Measurements from ENCODE around the gene NRP2. TPM values are rescaled to one million over a fixed set of nuclear protein-coding genes. Genes with fewer than 3 reads are reported as not detected.
A peak's percentile ranks its signal among the peaks of the same experiment; 100 is the strongest.

NRP2 gene
- total RNA-seq, 4 donors from 2014 or later: 4.9 to 22.4 (median 14.5) TPM

- H3K27me3 ChIP-seq: no peaks in the 10 kb centered on the region
- TF ChIP-seq CTCF (IDR thresholded peaks at IDR 0.05): no peak
- TF ChIP-seq POLR2A (IDR thresholded peaks at IDR 0.05): no peak
- no peaks in the 10 kb centered on the region for H3K9me3 ChIP-seq
- H3K27ac ChIP-seq: peak overlapping the region in 3 of 4 donors; percentile 25 to 53 (median 32)
- H3K36me3 ChIP-seq: peaks cover 0 to 4% (median 0%) of the 10 kb centered on the region in 3 donors
- peaks cover 0 to 11% (median 0%) of the 10 kb centered on the region in 4 donors for H3K4me1 ChIP-seq
- DNase-seq: peak in 1 of 3 donors; percentile 53
- H3K4me3 ChIP-seq: no peak overlapping the region
Measured at GRCh38 chr2:205800773-205801172, 118.5 kb downstream of the NRP2 start.

DNA sequence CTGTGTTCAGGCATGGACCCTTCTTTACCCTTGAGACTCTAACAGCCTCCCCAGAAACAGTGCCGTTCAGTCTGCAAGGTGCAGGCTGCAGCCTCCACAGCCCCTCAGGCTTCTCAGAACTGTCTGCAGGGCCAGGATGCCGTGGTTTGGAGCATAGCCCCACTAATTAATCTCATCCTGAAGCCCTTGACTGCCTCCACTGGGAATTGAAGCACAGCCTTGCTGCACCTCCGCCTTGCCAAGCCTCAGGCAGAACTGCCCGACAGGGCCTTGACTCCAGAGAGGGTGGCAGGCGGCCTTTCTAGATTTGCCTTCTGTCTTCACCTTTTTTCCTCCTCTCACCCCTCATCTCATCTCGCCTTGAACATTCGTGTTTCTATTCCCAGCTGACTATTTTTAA lies 119.8 kb downstream of the NRP2 start:
- Histone ChIP-seq H3K36me3 (peaks cover 0 to 2% (median 0%) of the 10 kb centered on the region in 3 donors), H3K27me3 (no peaks in the 10 kb centered on the region), H3K4me3 (no peak overlapping the region), H3K27ac (peak overlapping the region in 1 of 4 donors; percentile 53), H3K4me1 (peaks cover 0 to 11% (median 0%) of the 10 kb centered on the region in 4 donors), H3K9me3 (no peaks in the 10 kb centered on the region)
- DNase-seq: no peak
- TF ChIP-seq CTCF (IDR thresholded peaks at IDR 0.05) (no peak), POLR2A (IDR thresholded peaks at IDR 0.05) (no peak)

DNA sequence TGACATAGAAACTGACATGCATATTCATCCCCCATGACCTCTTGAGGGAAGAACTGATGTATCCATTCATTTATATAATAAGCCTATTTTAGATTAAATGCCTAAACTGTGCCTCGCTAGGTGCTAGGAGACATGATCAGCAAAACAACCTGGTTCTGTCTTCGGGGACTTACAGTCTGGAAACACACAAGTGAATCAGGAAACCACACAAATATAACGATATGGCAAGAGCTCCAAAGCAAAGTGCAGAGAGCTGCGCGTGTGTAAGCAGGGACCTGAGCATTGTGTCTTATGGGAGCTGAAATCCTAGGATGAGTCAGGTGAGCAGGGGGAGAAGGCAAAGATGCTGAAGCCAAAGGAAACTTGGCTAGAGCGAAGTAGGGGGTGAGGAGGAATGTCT lies 120.6 kb downstream of the NRP2 start:
- Histone ChIP-seq H3K27ac (peak overlapping the region in 1 of 4 donors; percentile 53), H3K4me3 (no peak overlapping the region), H3K9me3 (no peaks in the 10 kb centered on the region), H3K27me3 (no peaks in the 10 kb centered on the region), H3K36me3 (no peaks in the 10 kb centered on the region), H3K4me1 (peaks cover 0 to 11% (median 0%) of the 10 kb centered on the region in 4 donors)
- no peak for TF ChIP-seq POLR2A (IDR thresholded peaks at IDR 0.05)
- no peak for TF ChIP-seq CTCF (IDR thresholded peaks at IDR 0.05)
- DNase-seq: no peak

- no peak for DNase-seq
- Histone ChIP-seq H3K27me3 (no peaks in the 10 kb centered on the region), H3K9me3 (no peaks in the 10 kb centered on the region), H3K36me3 (no peaks in the 10 kb centered on the region), H3K27ac (no peak overlapping the region), H3K4me1 (peaks cover 0 to 11% (median 0%) of the 10 kb centered on the region in 4 donors), H3K4me3 (no peak overlapping the region)
- no peak for TF ChIP-seq POLR2A (IDR thresholded peaks at IDR 0.05)
- TF ChIP-seq CTCF (IDR thresholded peaks at IDR 0.05): no peak
Measured at GRCh38 chr2:205803500-205803899, 121.2 kb downstream of the NRP2 start.

GRCh38 chr2:205805136-205805535 lies 122.8 kb downstream of the NRP2 start:
- TF ChIP-seq CTCF (IDR thresholded peaks at IDR 0.05) (no peak), POLR2A (IDR thresholded peaks at IDR 0.05) (no peak)
- DNase-seq: no peak
- peaks cover 0 to 11% (median 0%) of the 10 kb centered on the region in 4 donors for H3K4me1 ChIP-seq

More at GRCh38 chr2:205805136-205805535, 122.8 kb downstream of the NRP2 start:
- no peaks in the 10 kb centered on the region for H3K9me3 ChIP-seq
- no peaks in the 10 kb centered on the region for H3K27me3 ChIP-seq
- no peak overlapping the region for H3K27ac ChIP-seq
- H3K36me3 ChIP-seq: no peaks in the 10 kb centered on the region
- H3K4me3 ChIP-seq: no peak overlapping the region

Data from Peyer's patch (tissue), 4 donors.